HG02852 (cell line): Measurements from ENCODE around the gene CITED4.

ENCODE experiments used
- ATAC-seq: cut with Tn5 transposase; IDR thresholded peaks from one replicate; pipeline ENCODE4 v1.9.1; 2021; ENCODE audit warnings: mild to moderate bottlenecking, moderate library complexity; ENCODE audit not compliant: unreplicated experiment

CITED4 gene

GRCh38 chr1:40886318-40887011 lies 24.3 kb upstream of the CITED4 start:
- no peak for ATAC-seq

GRCh38 chr1:40884055-40884795 lies 22.1 kb upstream of the CITED4 start:
- ATAC-seq = no peak

DNA sequence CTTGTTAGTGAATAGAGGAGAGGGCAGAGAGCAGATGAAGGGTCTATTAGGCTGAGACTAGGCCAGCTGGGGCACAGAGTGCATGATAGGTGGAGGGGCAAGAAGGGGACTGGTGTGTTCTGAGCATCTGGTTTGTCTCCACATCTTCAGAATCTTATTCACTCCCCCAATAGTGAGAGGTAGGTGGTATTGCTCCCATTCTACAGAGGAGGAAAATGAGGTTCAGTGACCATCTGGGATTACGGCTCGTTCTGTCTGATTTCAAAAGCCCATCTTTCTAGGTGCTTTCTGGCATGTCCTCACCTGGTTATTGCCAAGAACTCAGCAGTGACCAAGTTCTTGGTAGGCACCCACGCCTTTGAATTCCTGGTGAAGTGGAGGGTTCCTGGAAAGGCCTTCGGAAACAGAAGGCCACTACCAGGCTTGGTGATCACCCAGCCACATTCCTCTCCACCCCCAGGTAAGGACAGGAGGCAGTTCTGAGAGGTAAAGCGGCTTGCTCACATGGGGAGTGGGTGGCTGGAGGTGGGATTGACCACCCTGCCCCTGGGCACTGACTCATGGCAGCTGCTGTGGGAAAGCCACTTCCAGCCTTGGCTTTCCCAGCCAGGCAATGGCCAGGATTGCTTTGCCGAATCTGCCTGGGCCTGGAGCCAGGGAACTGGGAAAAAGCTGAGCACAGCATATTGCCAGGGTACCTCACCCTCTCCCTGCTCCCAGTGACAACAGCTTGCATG lies 18.8 kb upstream of the CITED4 start:
- no peak for ATAC-seq

GRCh38 chr1:40879482-40880175 lies 17.5 kb upstream of the CITED4 start:
- no peak for ATAC-seq

- no peak for ATAC-seq
Measured at GRCh38 chr1:40878906-40879305, 16.7 kb upstream of the CITED4 start.

DNA sequence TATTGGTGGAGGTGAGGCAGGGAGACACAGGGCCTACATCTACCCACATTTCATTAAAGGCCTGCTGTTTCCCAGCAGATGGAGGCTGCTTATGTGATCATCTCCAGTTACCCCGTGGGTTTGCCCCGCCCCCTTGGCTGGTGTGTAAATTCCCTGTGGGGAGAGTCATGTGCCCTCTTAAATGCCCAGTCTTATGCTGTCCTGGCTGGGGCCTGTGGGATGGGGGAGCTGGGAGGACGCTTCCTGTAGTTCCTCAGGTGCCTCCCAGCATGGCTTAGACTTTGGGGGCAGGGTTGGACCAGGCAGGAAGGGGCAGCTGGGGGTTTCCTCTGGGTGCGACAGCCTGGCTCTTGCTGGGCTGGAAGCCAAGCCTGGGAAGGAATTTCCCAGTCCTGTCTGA lies 15.5 kb upstream of the CITED4 start:
- ATAC-seq = no peak

GRCh38 chr1:40876891-40877290 lies 14.7 kb upstream of the CITED4 start:
- ATAC-seq = no peak

GRCh38 chr1:40876436-40876761 lies 14.2 kb upstream of the CITED4 start:
- no peak for ATAC-seq

GRCh38 chr1:40873863-40874472 lies 11.8 kb upstream of the CITED4 start:
- ATAC-seq = no peak

GRCh38 chr1:40872276-40872675 lies 10.1 kb upstream of the CITED4 start:
- no peak for ATAC-seq

DNA sequence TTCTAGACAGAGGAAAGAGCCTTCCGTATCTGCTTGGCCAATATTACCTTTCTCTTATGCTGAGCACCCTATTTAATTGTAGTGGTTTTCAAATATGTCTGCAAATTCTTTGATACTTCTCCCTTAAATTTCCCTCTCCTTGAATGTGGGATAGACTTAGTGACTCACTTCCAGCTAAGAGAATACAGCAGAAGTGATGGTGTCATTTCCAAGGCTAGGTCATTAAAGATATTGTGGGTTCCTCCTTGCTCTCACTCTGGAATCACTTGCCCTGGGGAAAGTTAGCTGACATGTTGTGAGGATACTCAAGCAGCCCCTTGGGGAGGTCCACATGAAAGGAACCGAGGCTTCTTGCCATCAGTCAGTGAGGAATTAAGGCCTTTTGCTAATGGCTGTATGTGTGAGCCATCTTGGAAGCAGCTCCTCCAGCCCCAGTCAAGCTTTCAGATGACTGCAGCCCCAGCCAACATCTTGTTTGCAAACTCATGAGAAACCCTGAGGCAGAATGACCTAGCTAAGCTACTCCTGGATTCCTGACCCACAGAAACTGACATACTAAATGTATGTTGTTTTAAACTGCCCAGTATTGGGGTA lies 8.1 kb upstream of the CITED4 start:
- no peak for ATAC-seq

GRCh38 chr1:40868051-40868723 lies 6.0 kb upstream of the CITED4 start:
- no peak for ATAC-seq

DNA sequence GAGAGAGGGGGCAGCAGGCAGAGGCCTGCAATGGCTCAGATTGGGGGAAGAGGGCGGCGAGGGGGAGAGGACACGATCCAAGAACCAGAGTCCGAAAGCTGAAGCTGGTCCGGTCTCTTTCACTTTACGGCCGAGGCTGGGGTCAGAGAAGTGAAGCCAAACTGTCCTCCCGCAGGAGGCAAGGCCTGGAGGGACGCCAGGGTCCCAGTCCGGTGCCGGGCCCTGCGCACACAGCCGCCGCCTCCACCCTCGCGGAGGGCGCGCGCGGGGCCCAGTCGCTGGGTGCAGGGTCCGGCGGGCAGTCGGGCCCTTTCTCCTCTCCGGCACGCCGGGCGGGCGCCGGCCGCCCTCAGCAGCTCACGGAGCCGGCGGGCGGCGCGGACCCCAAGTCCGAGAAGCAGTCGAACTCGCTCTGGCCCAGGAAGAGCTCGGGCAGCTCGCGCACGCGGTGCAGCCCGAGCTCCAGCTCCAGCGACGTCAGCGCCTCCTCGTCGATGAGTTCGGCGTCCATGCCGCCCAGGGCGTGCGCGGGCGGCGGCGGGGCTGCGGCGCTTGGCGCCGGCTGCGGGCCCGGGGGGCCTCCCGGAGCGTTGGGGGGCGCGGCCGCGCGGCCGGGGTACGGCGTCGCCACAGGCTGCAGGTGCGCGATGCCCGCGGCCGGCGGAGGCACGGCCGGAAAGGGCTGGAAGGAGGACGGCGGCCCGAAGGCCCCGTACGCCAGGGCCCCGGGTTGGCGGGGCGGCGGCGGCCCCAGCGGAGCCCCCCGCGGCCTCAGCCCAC lies 749 bp downstream of the CITED4 start:
- peak; percentile 9 for ATAC-seq

GRCh38 chr1:40860706-40861223 lies 1.4 kb downstream of the CITED4 start:
- ATAC-seq = no peak

GRCh38 chr1:40858856-40859416 lies 3.2 kb downstream of the CITED4 start:
- no peak for ATAC-seq

DNA sequence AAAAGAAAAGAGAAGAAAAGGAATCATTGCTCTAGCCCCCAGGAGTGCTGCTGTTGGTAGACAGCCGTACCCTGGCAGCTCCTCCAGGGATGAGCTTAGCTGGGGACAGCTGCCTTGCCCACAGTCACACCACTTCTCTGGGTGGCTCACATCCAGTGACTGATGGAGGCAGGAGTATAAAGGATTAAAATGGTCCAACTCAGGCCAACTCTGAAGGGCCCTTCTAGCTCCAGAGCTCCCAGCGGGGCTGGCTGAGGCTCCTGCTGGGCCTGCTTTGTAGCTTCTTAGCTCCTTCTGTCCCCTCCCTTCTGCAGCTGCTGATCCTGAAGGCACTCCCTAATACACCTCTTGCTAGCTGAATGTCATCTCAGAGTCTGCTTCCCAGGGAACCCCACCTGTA lies 4.4 kb downstream of the CITED4 start:
- no peak for ATAC-seq

- ATAC-seq = no peak
Measured at GRCh38 chr1:40856656-40857302, 5.4 kb downstream of the CITED4 start.

DNA sequence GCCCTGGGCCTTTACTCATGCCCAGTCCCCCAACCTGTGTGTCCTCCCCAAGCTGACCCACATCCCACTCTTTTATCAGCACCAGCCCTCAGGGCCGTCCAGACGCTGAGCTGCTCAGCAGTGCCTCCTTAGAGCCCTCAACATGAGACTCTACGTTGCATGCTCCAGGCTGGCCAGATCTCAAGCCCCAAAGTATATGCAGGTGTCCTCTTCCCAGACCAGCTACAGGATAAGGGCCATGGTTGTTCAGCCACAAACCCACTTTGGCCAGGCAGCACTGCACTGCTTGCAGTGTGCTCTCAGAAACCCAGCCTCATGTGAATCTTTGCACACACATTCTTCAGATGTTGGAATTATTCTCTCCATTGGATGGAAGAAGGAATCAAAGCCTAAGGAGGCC lies 6.0 kb downstream of the CITED4 start:
- ATAC-seq = no peak
